ENCODE results near the gene IL34. TPM values are rescaled to one million over a fixed set of nuclear protein-coding genes. Genes with fewer than 3 reads are reported as not detected.

IL34 gene
- total RNA-seq, 1 experiment from 2014 or later, result 4.4 TPM

GRCh38 chr16:70700101-70701020 lies 54.0 kb downstream of the IL34 start:
- TF ChIP-seq CTCF (conservative IDR thresholded peaks at IDR 0.05), result no peak
- no peak overlapping the region for H4K5ac ChIP-seq (ENCODE audit: insufficient read length, low read depth, low read length)
- H3K27me3 ChIP-seq (ENCODE audit: insufficient read depth, low read length), result no peaks in the 10 kb centered on the region
- no peak overlapping the region for H3K18ac ChIP-seq (ENCODE audit: insufficient read length, low read depth, low read length)
- no peaks in the 10 kb centered on the region for H4K20me1 ChIP-seq (ENCODE audit: control insufficient read depth, insufficient read depth, insufficient read length)
- no peak overlapping the region for H3K4ac ChIP-seq (ENCODE audit: low read depth, low read length)
- H3K9ac ChIP-seq (ENCODE audit: extremely low read depth, insufficient read length, low read length), result no peak overlapping the region
- no peak overlapping the region for H2BK5ac ChIP-seq (ENCODE audit: insufficient read length, low read length)
- no peak overlapping the region for H2AFZ ChIP-seq (ENCODE audit: low read length)
- H3K4me2 ChIP-seq (ENCODE audit: insufficient read depth, insufficient read length, low read length), result no peak overlapping the region
- H2BK12ac ChIP-seq (ENCODE audit: insufficient read length, low read depth, low read length), result no peak overlapping the region
- no peaks in the 10 kb centered on the region for H3K79me2 ChIP-seq (ENCODE audit: insufficient read depth, low read length)
- no peak overlapping the region for H2AK5ac ChIP-seq (ENCODE audit: insufficient read length, low read length)
- H3K4me1 ChIP-seq (ENCODE audit: insufficient read depth, low read length), result no peaks in the 10 kb centered on the region; the same call in 1 of the 2 replicates
- H2BK20ac ChIP-seq (ENCODE audit: low read depth, low read length, poor library complexity, severe bottlenecking), result no peak overlapping the region
- H3K14ac ChIP-seq (ENCODE audit: insufficient read depth, low read length), result no peak overlapping the region
- no peak overlapping the region for H4K8ac ChIP-seq (replicated peaks; ENCODE audit: insufficient read length, low read depth, low read length)
- H3K23me2 ChIP-seq (ENCODE audit: insufficient read length, low read depth, low read length, poor library complexity, severe bottlenecking), result no peaks in the 10 kb centered on the region
- H4K91ac ChIP-seq (ENCODE audit: insufficient read length, low read depth, low read length), result no peak overlapping the region
- Mint-ChIP-seq H3K4me1 (peaks cover 31 to 37% of the 10 kb centered on the region in 2 experiments), H3K27ac (no peak overlapping the region), H3K4me3 (no peak overlapping the region), H3K27me3 (ENCODE audit: low read depth) (no peaks in the 10 kb centered on the region), H3K9me3 (no peaks in the 10 kb centered on the region), H3K36me3 (ENCODE audit: insufficient read depth in 1 of 3, low read depth in 3 of 3) (peaks cover 6 to 10% (median 7%) of the 10 kb centered on the region in 3 experiments; a peak in 4 of 7 replicates)
- H3K23ac ChIP-seq (ENCODE audit: insufficient read length, low read depth, low read length), result no peak overlapping the region
- H3T11ph ChIP-seq (ENCODE audit: low read length), result no peak overlapping the region
- no peak overlapping the region for H3K56ac ChIP-seq (ENCODE audit: insufficient read length, low read depth, low read length)
- no peaks in the 10 kb centered on the region for H3K9me3 ChIP-seq (ENCODE audit: control insufficient read depth, low read depth, low read length)
- H3K27ac ChIP-seq (ENCODE audit: insufficient read length, low read depth, low read length), result no peak overlapping the region
- no CpG with 5 or more reads among the region's 30 CpGs for WGBS (ENCODE audit: extremely low coverage, insufficient read length, low lambda C conversion rate)
- DNase-seq, result no peak
- H2BK120ac ChIP-seq (ENCODE audit: low read depth, low read length, poor library complexity, severe bottlenecking), result no peak overlapping the region
- no peak overlapping the region for H2BK15ac ChIP-seq (ENCODE audit: low read depth, low read length)
- H3K79me1 ChIP-seq (ENCODE audit: insufficient read depth, low read depth, low read length, poor library complexity, severe bottlenecking), result no peaks in the 10 kb centered on the region

Measured in H9 (cell line).